ENCODE data around the gene COL23A1.
"Not testable (repeated sequence)": the region's sequence is repeated elsewhere in the genome, so short reads cannot be mapped to it uniquely, and the experiment has no call there.

COL23A1 gene

GRCh38 chr5:178319541-178320041 is 270.6 kb downstream of the COL23A1 start:
- no peak for DNase-seq (ENCODE audit: low read depth)

GRCh38 chr5:178318893-178319292 is 271.3 kb downstream of the COL23A1 start:
- DNase-seq (ENCODE audit: low read depth) = no peak

- DNase-seq (ENCODE audit: low read depth) = no peak
Observed at GRCh38 chr5:178318382-178318781, 271.8 kb downstream of the COL23A1 start.

GRCh38 chr5:178317727-178318126 is 272.5 kb downstream of the COL23A1 start:
- not testable (repeated sequence) for DNase-seq (ENCODE audit: low read depth)

DNA sequence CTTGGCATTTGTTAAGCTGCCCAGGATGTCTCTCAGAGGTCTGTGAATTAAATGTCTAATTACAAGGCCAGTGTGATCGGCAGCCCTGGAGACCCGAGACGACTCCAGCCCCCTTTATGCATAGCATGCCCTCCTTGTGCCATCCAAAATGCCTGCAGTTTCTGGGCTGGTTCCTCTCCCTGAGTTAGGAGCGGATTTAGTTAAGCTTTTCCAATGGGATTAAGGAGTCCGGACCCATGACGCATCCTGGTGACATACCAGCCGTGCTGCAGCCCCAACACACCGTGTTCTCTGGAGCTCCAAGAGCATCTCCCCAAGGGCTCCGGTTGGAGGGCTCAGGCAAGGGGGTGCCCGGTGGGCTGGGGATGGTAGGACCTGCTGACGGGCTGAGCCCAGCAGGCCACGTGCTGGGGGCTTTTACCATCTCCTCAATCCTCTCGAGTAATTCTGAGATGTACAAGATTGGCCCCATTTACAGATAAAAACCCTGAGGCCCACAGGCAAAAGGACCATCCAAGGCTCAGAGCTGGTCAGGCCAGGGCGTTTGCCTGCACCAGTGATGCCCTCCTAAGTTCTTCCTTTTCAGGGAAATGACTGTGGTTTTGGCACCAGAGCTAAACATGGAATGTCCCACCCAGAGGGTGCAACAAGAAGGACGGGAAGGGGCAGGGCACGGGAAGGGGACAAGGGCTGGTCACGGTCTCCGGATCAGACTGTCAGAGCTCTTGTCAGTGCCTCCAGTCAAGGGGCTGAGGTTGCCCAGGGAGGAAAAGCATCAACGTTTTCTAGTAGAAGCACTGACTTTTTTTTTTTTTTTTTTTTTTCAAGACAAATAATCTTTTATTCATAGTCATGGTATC is 275.0 kb downstream of the COL23A1 start:
- no peak for DNase-seq (ENCODE audit: low read depth)

- DNase-seq (ENCODE audit: low read depth) = no peak
Observed at GRCh38 chr5:178314061-178314660, 276.0 kb downstream of the COL23A1 start.

DNA sequence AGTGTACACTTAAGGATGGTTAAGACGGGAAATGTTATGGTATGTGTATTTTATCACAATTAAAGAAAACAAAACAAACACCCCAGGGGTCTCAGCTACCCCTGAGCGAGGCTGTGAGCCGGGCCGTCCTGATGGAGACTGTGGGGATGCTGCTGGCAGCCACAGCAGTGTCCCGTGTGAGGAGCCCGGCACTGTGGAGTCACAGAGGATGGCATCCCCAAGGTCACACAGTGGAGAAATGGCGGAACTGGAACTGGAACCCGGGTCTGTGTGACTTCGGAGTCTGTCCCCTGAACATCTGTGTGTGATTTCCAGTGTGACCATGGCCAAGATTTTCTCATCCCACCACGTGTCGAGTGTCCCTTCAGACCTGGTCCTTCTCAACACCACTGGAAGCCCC is 276.9 kb downstream of the COL23A1 start:
- no peak for DNase-seq (ENCODE audit: low read depth)

DNA sequence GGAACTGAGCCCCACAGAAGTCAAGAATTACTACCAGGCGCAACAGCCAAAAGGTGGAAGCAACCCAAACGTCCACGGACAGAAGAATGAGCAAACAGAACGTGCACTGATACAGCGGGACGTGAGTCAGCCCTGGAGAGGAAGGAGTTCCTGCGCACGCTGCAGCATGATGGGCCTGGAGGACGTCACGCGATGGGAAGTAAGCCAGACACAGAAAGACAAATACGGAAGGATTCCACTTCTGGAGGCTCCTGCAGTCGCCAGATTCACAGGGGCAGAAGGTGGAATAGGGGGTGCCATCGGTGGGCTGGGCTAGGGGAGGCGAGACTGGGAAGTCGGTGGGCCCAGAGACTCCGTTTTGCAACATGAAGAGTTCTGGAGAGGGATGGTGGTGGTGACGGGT is 277.3 kb downstream of the COL23A1 start:
- DNase-seq (ENCODE audit: low read depth) = peak; percentile 48

DNA sequence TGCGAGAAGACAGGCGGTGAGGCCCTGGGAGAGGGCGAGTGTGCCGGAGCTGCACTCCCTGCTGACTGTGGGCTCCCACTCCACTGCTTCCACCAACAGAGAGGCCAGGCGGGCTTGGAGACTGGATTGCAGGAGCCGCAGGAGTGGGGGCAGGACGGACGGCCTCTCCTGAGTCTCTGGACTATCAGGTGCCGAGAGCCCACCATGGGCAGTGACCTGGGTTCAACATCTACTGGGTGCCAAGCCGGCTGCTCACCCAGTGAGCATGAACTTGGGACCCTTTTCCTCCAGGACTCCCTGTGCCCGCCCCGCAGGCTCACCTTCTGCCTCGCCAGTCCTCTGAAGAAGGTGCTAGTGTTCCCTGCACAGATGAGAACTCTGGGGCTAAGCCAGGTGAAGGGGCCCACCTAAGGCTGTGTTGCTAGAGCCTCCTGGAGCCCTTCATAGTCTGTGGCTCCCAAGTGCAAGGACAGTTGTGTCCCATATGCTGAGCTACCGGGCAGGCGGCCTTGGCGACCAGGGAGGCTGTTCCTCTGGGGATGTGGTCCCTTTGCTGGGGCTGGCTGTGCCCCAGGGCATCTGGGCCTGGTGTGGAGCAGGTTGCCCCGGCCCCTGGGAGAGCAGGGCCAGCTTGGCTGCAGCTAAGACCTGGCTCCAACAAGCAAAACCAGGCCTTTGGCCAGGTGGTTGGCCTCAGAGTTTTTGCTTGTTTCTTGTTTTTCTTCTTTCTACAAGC is 279.9 kb downstream of the COL23A1 start:
- no peak for DNase-seq (ENCODE audit: low read depth)

DNA sequence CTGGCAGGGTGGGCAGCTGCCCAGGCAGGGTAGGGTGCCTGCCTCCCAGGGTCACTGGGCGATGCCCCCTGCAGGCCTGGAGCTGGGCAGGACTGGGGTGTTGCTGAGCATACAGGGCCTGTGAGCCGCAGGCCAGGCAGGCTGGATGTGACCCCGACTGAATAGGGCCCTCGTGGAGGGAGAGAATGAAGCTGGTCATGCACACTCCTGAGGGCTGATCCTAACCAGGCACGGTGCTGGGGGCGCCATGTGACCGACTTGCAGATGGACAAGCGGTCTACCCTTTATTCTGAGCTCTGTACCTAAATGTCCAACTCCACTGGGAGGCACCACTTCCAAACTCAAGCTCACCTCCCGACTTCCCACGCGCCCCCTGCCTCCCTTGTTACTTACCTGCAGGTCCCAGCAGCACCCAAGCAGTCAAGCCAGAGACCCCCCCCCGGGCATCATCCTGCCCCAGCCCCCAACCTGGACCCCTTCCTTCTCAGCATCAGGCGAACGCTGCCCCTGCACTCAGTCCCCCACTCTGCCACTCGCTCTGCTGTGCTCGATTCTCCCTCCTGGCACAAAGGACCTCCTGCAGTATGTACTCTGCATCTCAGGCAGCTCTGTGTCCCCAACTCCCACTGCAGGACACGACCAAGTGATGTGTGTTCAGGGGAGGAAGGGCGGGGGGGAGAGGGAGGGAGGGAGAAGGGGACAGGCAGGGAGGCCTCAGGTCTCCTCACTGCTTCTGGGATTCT is 280.8 kb downstream of the COL23A1 start:
- DNase-seq (ENCODE audit: low read depth) = no peak

GRCh38 chr5:178308541-178309092 is 281.6 kb downstream of the COL23A1 start:
- DNase-seq (ENCODE audit: low read depth) = no peak

GRCh38 chr5:178307267-178308045 is 282.7 kb downstream of the COL23A1 start:
- no peak for DNase-seq (ENCODE audit: low read depth)

GRCh38 chr5:178306430-178307225 is 283.6 kb downstream of the COL23A1 start:
- DNase-seq (ENCODE audit: low read depth) = no peak

- no peak for DNase-seq (ENCODE audit: low read depth)
Observed at GRCh38 chr5:178305801-178306200, 284.4 kb downstream of the COL23A1 start.

DNA sequence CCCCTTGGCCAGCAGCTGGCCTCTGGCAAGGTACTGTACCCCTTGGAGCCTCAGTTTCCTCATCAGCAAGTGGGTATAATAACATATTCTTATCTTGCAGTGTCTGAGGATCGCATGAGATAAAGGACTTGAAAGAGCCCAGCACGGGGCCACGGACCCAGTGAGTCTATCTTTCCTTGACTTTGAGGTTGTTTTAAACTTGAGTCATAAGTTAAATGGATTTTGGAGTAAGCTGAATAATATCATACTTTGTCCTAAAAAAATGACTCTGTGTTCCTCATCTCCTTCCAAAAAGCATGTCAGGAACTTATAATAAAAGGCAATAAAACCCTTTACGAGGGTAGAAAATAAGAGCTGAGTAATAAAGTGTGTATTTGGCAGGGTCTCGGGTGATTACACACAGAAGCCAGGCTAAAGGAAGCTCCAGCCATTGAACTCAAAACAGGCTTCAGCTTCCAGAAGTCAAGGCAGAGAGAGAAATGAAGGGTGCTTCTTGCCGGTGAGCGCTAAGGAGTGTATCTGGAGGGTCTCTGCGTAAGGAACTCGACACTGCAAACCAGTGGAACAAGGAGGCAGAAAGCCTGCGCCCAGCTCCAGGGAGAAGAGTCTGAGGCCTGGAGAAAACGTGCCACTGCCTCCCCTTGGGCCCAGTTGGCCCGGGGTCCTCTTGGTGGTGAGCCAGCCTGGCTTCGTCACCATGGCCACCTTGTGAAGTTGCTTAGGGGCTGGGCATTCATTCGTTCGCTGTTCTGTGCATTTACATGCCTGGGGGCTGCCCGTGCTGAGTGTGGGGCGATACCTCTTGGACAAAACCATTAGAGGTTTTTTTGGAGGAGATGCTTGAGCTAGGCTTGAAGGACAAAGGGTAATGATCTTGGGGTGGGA is 285.2 kb downstream of the COL23A1 start:
- DNase-seq (ENCODE audit: low read depth) = peak; percentile 71

- no peak for DNase-seq (ENCODE audit: low read depth)
Observed at GRCh38 chr5:178304016-178304415, 286.2 kb downstream of the COL23A1 start.

GRCh38 chr5:178302321-178302720 is 287.9 kb downstream of the COL23A1 start:
- DNase-seq (ENCODE audit: low read depth) = not testable (repeated sequence)

DNA sequence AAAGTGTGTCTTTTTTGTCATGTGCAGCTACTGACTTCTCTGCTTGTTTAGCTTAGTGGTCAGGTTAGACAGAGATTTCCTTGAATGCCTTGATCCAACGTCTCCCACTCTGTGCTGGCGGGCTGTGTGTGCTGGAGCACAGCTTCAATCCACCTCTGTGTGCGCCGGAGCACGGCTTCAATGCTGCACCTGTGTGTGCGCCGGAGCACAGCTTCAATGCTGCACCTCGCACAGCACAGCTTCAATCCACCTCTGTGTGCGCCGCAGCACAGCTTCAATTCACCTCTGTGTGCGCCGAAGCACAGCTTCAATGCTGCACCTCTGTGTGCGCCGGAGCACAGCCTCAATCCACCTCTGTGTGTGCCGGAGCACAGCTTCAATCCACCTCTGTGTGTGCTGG is 288.6 kb downstream of the COL23A1 start:
- no peak for DNase-seq (ENCODE audit: low read depth)

DNA sequence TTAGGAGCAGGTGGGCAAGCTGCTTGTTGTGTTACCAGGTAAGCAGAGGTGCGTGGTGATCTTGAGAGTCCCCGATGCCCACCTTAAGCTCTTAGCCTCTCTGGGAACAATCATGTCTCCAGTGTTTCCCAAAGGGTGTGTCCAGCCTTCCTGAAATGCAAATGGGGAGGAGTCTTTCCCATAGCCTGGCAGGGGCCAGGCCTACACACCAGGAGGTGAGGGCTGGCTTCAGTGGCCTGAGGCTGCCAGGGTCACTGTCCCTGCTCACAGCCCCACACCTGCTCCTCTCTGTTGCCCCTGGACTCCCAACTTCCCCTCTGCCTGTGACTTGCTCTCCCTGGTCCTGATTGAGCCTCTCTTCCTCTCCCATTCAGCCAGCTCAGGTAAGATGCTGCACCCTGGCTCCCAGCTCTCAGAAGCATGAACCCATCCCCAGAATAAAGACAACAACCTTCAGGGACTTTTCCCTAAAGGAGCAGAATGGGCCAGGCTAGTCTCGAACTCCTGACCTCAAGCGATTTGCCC is 291.8 kb downstream of the COL23A1 start:
- no peak for DNase-seq (ENCODE audit: low read depth)
